ENCODE measurements around the gene TMEM163. TPM values are rescaled to one million over a fixed set of nuclear protein-coding genes. Genes with fewer than 3 reads are reported as not detected.
"Not testable (repeated sequence)": the region's sequence is repeated elsewhere in the genome, so short reads cannot be mapped to it uniquely, and the experiment has no call there.

TMEM163 gene
- total and polyA plus RNA-seq, 8 donors, result 0.58 to 16.7 (median 3.2) TPM; not detected in 1

GRCh38 chr2:134489732-134490384, 228.9 kb downstream of the TMEM163 start:
- Histone ChIP-seq H3K4me3 (no peak overlapping the region), H3K9me3 (no peaks in the 10 kb centered on the region), H3K27ac (no peak overlapping the region), H3K4me1 (peaks cover 0 to 6% (median 0%) of the 10 kb centered on the region in 4 donors), H3K36me3 (no peaks in the 10 kb centered on the region), H3K27me3 (peaks cover 0 to 3% (median 0%) of the 10 kb centered on the region in 3 donors)
- no peak for TF ChIP-seq EP300 (IDR thresholded peaks at IDR 0.05)
- TF ChIP-seq POLR2A (IDR thresholded peaks at IDR 0.05), result no peak
- no peak for DNase-seq
- intact Hi-C loops (cut with DNase I; ENCODE audit: low total_unique reads), result no loop called here
- WGBS, 5 donors, result 85 to 87% (median 86%) methylated on average over 11 of the region's 11 CpGs

GRCh38 chr2:134482766-134483340, 235.9 kb downstream of the TMEM163 start:
- DNase-seq, result no peak
- Histone ChIP-seq H3K4me1 (no peaks in the 10 kb centered on the region), H3K9me3 (no peaks in the 10 kb centered on the region), H3K27ac (no peak overlapping the region), H3K4me3 (no peak overlapping the region), H3K27me3 (no peaks in the 10 kb centered on the region), H3K36me3 (no peaks in the 10 kb centered on the region)
- WGBS, 5 donors, result 82 to 92% (median 89%) methylated on average over 9 to 15 of the region's 15 CpGs
- TF ChIP-seq POLR2A (IDR thresholded peaks at IDR 0.05), result no peak
- TF ChIP-seq EP300 (IDR thresholded peaks at IDR 0.05), result no peak
- TF ChIP-seq POLR2AphosphoS5 (IDR thresholded peaks at IDR 0.05), result no peak
- TF ChIP-seq CTCF (IDR thresholded peaks at IDR 0.05), result no peak
- intact Hi-C loops (cut with DNase I; ENCODE audit: low total_unique reads), result no loop called here

- WGBS, 5 donors, result 89 to 95% (median 94%) methylated on average over 6 of the region's 6 CpGs
These were observed 236.6 kb downstream of the TMEM163 start for GRCh38 chr2:134482131-134482723.

GRCh38 chr2:134479696-134480330, 239.0 kb downstream of the TMEM163 start:
- intact Hi-C loops (cut with DNase I; ENCODE audit: low total_unique reads), result no loop called here
- 87 to 93% (median 90%) methylated on average over 3 to 4 of the region's 4 CpGs for WGBS, 5 donors
- Histone ChIP-seq H3K9me3 (no peaks in the 10 kb centered on the region), H3K36me3 (no peaks in the 10 kb centered on the region), H3K4me1 (no peaks in the 10 kb centered on the region), H3K27me3 (no peaks in the 10 kb centered on the region), H3K27ac (no peak overlapping the region), H3K4me3 (no peak overlapping the region)
- TF ChIP-seq POLR2A (IDR thresholded peaks at IDR 0.05) (no peak), CTCF (IDR thresholded peaks at IDR 0.05) (no peak), POLR2AphosphoS5 (IDR thresholded peaks at IDR 0.05) (no peak), EP300 (IDR thresholded peaks at IDR 0.05) (no peak)
- DNase-seq, result no peak

More at GRCh38 chr2:134482131-134482723, 236.6 kb downstream of the TMEM163 start:
- Histone ChIP-seq H3K4me1 (no peaks in the 10 kb centered on the region), H3K4me3 (no peak overlapping the region), H3K27ac (no peak overlapping the region), H3K36me3 (no peaks in the 10 kb centered on the region), H3K27me3 (no peaks in the 10 kb centered on the region), H3K9me3 (no peaks in the 10 kb centered on the region)
- no peak for DNase-seq
- TF ChIP-seq EP300 (IDR thresholded peaks at IDR 0.05), result no peak
- intact Hi-C loops (cut with DNase I; ENCODE audit: low total_unique reads), result no loop called here

DNA sequence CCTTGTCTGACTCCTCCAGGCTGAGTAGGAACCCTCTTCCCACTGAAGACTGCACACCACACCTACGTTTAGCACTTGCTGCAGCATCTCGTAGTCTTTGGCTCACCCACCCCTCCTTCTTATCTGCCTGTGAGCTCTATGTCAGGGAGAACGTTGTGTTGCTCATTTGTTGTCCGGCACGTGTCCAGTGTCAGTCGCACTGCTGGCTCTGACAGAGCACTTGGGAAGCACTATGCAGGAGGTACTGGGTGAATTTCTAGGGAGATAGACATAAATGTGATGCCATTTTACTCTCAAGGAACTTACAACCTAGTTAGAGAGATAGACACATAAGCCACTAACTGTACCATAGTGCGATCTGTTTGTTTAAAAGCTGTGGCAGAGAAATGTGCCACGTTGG, 241.8 kb downstream of the TMEM163 start:
- DNase-seq; H3K27ac ChIP-seq; H3K4me1 ChIP-seq; H3K4me3 ChIP-seq; H3K9me3 ChIP-seq; intact Hi-C loops (cut with DNase I; ENCODE audit: low total_unique reads); H3K27me3 ChIP-seq; H3K36me3 ChIP-seq: not testable (repeated sequence)
- WGBS, 5 donors, result 83 to 90% (median 86%) methylated on average over 8 of the region's 8 CpGs

Measured in stomach (tissue), 9 donors.